Esophagus muscularis mucosa (tissue), 4 donors: ENCODE data around the gene MCM9.

ENCODE experiments used
- CTCF ChIP-seq, 3 experiments: fragments of 200-600 bp in 2 of 3; fragments of 450-650 bp in 1 of 3; sonication (generic) in 2 of 3; IDR thresholded peaks; one replicate each; pipeline ENCODE4 v1.5.1; 2017 to 2019; ENCODE audit warnings: antibody characterized with exemption in 3 of 3, mild to moderate bottlenecking in 2 of 3, moderate library complexity in 1 of 3
- EP300 ChIP-seq: sonication (generic); formaldehyde crosslinking; IDR thresholded peaks from one replicate; pipeline ENCODE4 v1.6.1; 2017; ENCODE audit warnings: antibody characterized with exemption
- POLR2A ChIP-seq: fragments of 450-650 bp; IDR thresholded peaks from one replicate; pipeline ENCODE4 v1.6.1; 2017; ENCODE audit warnings: antibody characterized with exemption, moderate library complexity, mild to moderate bottlenecking, low read depth
- POLR2AphosphoS5 ChIP-seq, 2 donors: sonication (generic); formaldehyde crosslinking; IDR thresholded peaks; one replicate each; pipeline ENCODE4 v1.6.1; 2017; ENCODE audit warnings: antibody characterized with exemption in 2 of 2

- TF ChIP-seq EP300 (no peak), CTCF (IDR thresholded peaks at IDR 0.05) (no peak), POLR2AphosphoS5 (IDR thresholded peaks at IDR 0.05) (no peak), POLR2A (no peak)
Observed at GRCh38 chr6:118775381-118775780, 159.6 kb downstream of the MCM9 start.
